IMR-90 (cell line): ENCODE results near the gene LINC00237. TPM values are rescaled to one million over a fixed set of nuclear protein-coding genes. Genes with fewer than 3 reads are reported as not detected.

Experiments used
- ATAC-seq: fragments of 200-7000 bp; cut with Tn5 transposase; 2 replicates; pipeline ENCODE4 v1.9.1; 2020; ENCODE audit warnings: low read depth, mild to moderate bottlenecking, moderate library complexity
- BruUV-seq: library from RNA; stranded (reverse); fragments of 400-500 nt; replicated peaks from 2 replicates; lab custom pipeline; 2021; lab: Mats Ljungman, UMichigan
- CTCF ChIA-PET: fragments of 300-600 bp; formaldehyde crosslinking; extraction: SDS; loops from one replicate; lab custom pipeline; 2021; ENCODE audit warnings: antibody characterized with exemption; lab: Yijun Ruan, JAX
- POLR2A ChIA-PET: fragments of 300-600 bp; sonication (Branson Sonifier 250); formaldehyde crosslinking; loops from one replicate; lab custom pipeline; 2022; ENCODE audit warnings: antibody characterized with exemption; ENCODE audit not compliant: unreplicated experiment; lab: Charles Lee
- DNase-seq: peaks from one replicate; pipeline ENCODE4 v3.0.0; 2013
- H2AFZ ChIP-seq: replicated peaks from 2 replicates; pipeline ENCODE3; 2013; ENCODE audit warnings: low read length, mild to moderate bottlenecking; ENCODE audit not compliant: poor library complexity
- H2AK5ac ChIP-seq: 2 replicates; pipeline ENCODE4 v1.6.1; 2013; ENCODE audit warnings: low read depth, low read length, inconsistent platforms
- H2AK9ac ChIP-seq: replicated peaks from 2 replicates; pipeline ENCODE3; 2013; ENCODE audit warnings: mild to moderate bottlenecking, low read depth, low read length, moderate library complexity; ENCODE audit not compliant: poor library complexity
- H2BK120ac ChIP-seq: 2 replicates; pipeline ENCODE4 v1.6.1; 2013; ENCODE audit warnings: low read depth, low read length, inconsistent platforms
- H2BK15ac ChIP-seq: 3 replicates; pipeline ENCODE4 v1.6.1; 2013; ENCODE audit warnings: low read depth, low read length, inconsistent platforms
- H2BK20ac ChIP-seq: 2 replicates; pipeline ENCODE4 v1.6.1; 2013; ENCODE audit warnings: low read depth, mild to moderate bottlenecking, inconsistent platforms, low read length, moderate library complexity
- H2BK5ac ChIP-seq: 2 replicates; pipeline ENCODE4 v1.6.1; 2013; ENCODE audit warnings: mild to moderate bottlenecking, low read depth, low read length, inconsistent platforms; ENCODE audit not compliant: poor library complexity, severe bottlenecking
- H3K14ac ChIP-seq: replicated peaks from 2 replicates; pipeline ENCODE4 v1.6.1; 2013; ENCODE audit warnings: low read depth, low read length, inconsistent platforms
- H3K18ac ChIP-seq: 2 replicates; pipeline ENCODE4 v1.6.1; 2013; ENCODE audit warnings: low read depth, low read length, control low read depth
- H3K23ac ChIP-seq: 2 replicates; pipeline ENCODE4 v1.6.1; 2013; ENCODE audit warnings: low read depth, low read length, inconsistent platforms
- H3K27ac ChIP-seq: 2 replicates; pipeline ENCODE4 v1.5.1; 2013; ENCODE audit warnings: mild to moderate bottlenecking, control low read depth, low read length; ENCODE audit not compliant: insufficient read depth
- H3K27me3 ChIP-seq: 2 replicates; pipeline ENCODE4 v1.6.1; 2013; ENCODE audit warnings: low read length; ENCODE audit not compliant: control insufficient read depth, insufficient read depth
- H3K36me3 ChIP-seq: 2 replicates; pipeline ENCODE4 v1.6.1; 2013; ENCODE audit warnings: low read length, mixed read lengths; ENCODE audit not compliant: control insufficient read depth, insufficient read depth
- H3K4ac ChIP-seq: 2 replicates; pipeline ENCODE4 v1.6.1; 2013; ENCODE audit warnings: low read depth, low read length, inconsistent platforms
- H3K4me1 ChIP-seq: 2 replicates; pipeline ENCODE4 v1.6.1; 2013; ENCODE audit warnings: low read length, mixed read lengths; ENCODE audit not compliant: control insufficient read depth, insufficient read depth
- H3K4me2 ChIP-seq: 2 replicates; pipeline ENCODE4 v1.6.1; 2013; ENCODE audit warnings: low read depth, mild to moderate bottlenecking, control low read depth, low read length, moderate library complexity
- H3K4me3 ChIP-seq: 2 replicates; pipeline ENCODE4 v1.5.1; 2013; ENCODE audit warnings: low read depth, mild to moderate bottlenecking, control low read depth, low read length, moderate library complexity; ENCODE audit not compliant: insufficient read depth
- H3K56ac ChIP-seq: 2 replicates; pipeline ENCODE4 v1.6.1; 2013; ENCODE audit warnings: low read length, inconsistent platforms; ENCODE audit not compliant: insufficient read depth; ENCODE audit errors: extremely low read depth
- H3K79me1 ChIP-seq, 2 experiments: 2 replicates each; pipeline ENCODE4 v1.6.1; 2013; ENCODE audit warnings: low read length in 2 of 2, inconsistent platforms in 1 of 2, low read depth in 1 of 2
- H3K9ac ChIP-seq: 2 replicates; pipeline ENCODE4 v1.6.1; 2013; ENCODE audit warnings: low read depth, low read length, control low read depth
- H3K9me1 ChIP-seq: 2 replicates; pipeline ENCODE4 v1.6.1; 2013; ENCODE audit warnings: low read length, inconsistent platforms; ENCODE audit not compliant: insufficient read depth
- H3K9me3 ChIP-seq: 2 replicates; pipeline ENCODE4 v1.6.1; 2013; ENCODE audit warnings: low read length; ENCODE audit not compliant: control insufficient read depth, insufficient read depth
- H4K20me1 ChIP-seq: 2 replicates; pipeline ENCODE4 v1.6.1; 2013; ENCODE audit warnings: low read length, inconsistent platforms; ENCODE audit not compliant: insufficient read depth
- H4K5ac ChIP-seq: 2 replicates; pipeline ENCODE4 v1.6.1; 2013; ENCODE audit warnings: mild to moderate bottlenecking, low read depth, low read length, control low read depth
- H4K8ac ChIP-seq, 2 experiments: 2 replicates each; pipeline ENCODE4 v1.6.1; 2013; ENCODE audit warnings: low read depth in 2 of 2, low read length in 2 of 2, control low read depth in 1 of 2, inconsistent platforms in 1 of 2
- H4K91ac ChIP-seq: 2 replicates; pipeline ENCODE4 v1.6.1; 2013; ENCODE audit warnings: low read depth, low read length, inconsistent platforms; ENCODE audit not compliant: insufficient read depth
- BHLHE40 ChIP-seq: fragments of 150-350 bp; IDR thresholded peaks from 2 replicates; pipeline ENCODE4 v1.6.1; 2016; ENCODE audit warnings: mild to moderate bottlenecking, low read depth, low read length
- CEBPB ChIP-seq: IDR thresholded peaks from 2 replicates; pipeline ENCODE4 v1.6.1; 2012; ENCODE audit warnings: low read depth, low read length, improper control_type of control experiment
- CHD1 ChIP-seq: IDR thresholded peaks from 2 replicates; pipeline ENCODE4 v1.6.1; 2012; ENCODE audit warnings: low read depth, low read length, improper control_type of control experiment
- CTCF ChIP-seq: conservative IDR thresholded peaks from 2 replicates; pipeline ENCODE4 v1.5.1; 2012; ENCODE audit warnings: mild to moderate bottlenecking, low read depth, low read length, improper control_type of control experiment
- ELK1 ChIP-seq: fragments of 150-350 bp; IDR thresholded peaks from 2 replicates; pipeline ENCODE4 v1.6.1; 2016; ENCODE audit warnings: low read depth, mild to moderate bottlenecking, low read length, moderate library complexity, borderline replicate concordance
- FOS ChIP-seq: fragments of 150-350 bp; IDR thresholded peaks from 2 replicates; pipeline ENCODE4 v1.6.1; 2016; ENCODE audit warnings: low read depth, low read length
- MAFK ChIP-seq: IDR thresholded peaks from 2 replicates; pipeline ENCODE4 v1.6.1; 2012; ENCODE audit warnings: low read depth, low read length, improper control_type of control experiment
- MAZ ChIP-seq: IDR thresholded peaks from 2 replicates; pipeline ENCODE4 v1.6.1; 2012; ENCODE audit warnings: low read depth, mild to moderate bottlenecking, low read length, improper control_type of control experiment, moderate library complexity, borderline replicate concordance
- MXI1 ChIP-seq: IDR thresholded peaks from 2 replicates; pipeline ENCODE4 v1.6.1; 2012; ENCODE audit warnings: low read depth, mild to moderate bottlenecking, low read length, moderate library complexity, borderline replicate concordance
- NFE2L2 ChIP-seq: fragments of 150-350 bp; IDR thresholded peaks from 2 replicates; pipeline ENCODE4 v1.6.1; 2016; ENCODE audit warnings: low read depth, mild to moderate bottlenecking, low read length
- POLR2A ChIP-seq: IDR thresholded peaks from 2 replicates; pipeline ENCODE4 v1.6.1; 2012; ENCODE audit warnings: mild to moderate bottlenecking, low read depth, low read length
- RAD21 ChIP-seq: IDR thresholded peaks from 2 replicates; pipeline ENCODE4 v1.6.1; 2012; ENCODE audit warnings: low read length, improper control_type of control experiment
- RCOR1 ChIP-seq: IDR thresholded peaks from 2 replicates; pipeline ENCODE4 v1.6.1; 2012; ENCODE audit warnings: mild to moderate bottlenecking, low read length, improper control_type of control experiment; ENCODE audit not compliant: insufficient replicate concordance
- RFX5 ChIP-seq: IDR thresholded peaks from 2 replicates; pipeline ENCODE4 v1.8.0; 2012; ENCODE audit warnings: low read depth, mild to moderate bottlenecking, low read length, moderate library complexity
- SMC3 ChIP-seq: fragments of 150-350 bp; IDR thresholded peaks from 2 replicates; pipeline ENCODE4 v1.6.1; 2016; ENCODE audit warnings: low read depth, mild to moderate bottlenecking, antibody characterized with exemption, low read length, moderate library complexity
- USF2 ChIP-seq: fragments of 150-350 bp; IDR thresholded peaks from 2 replicates; pipeline ENCODE4 v1.6.1; 2017; ENCODE audit warnings: mild to moderate bottlenecking, antibody characterized with exemption, low read length, low read depth
- WGBS, 2 experiments: methylation state at CpG; one replicate each; pipeline versions ENCODE4 v1.1.5 to v1.1.7; 2013; ENCODE audit warnings: missing lambda C conversion rate in 2 of 2; ENCODE audit not compliant: insufficient read length in 1 of 2; ENCODE audit errors: extremely low coverage in 2 of 2; 5-methylcytosine and 5-hydroxymethylcytosine counted together
- dilution Hi-C: fragments of 300-500 bp; cut with HindIII; formaldehyde crosslinking; loops from one replicate; pipeline ENCODE4 v1.14.3; 2018; ENCODE audit warnings: low sequenced_read_pairs; ENCODE audit not compliant: unreplicated experiment
- in situ Hi-C: fragments of 300-500 bp; cut with MboI; formaldehyde crosslinking; loops from 3 replicates; pipeline ENCODE4 v1.14.3; 2019; ENCODE audit warnings: low sequenced_read_pairs, inconsistent platforms, mixed read lengths
- intact Hi-C: fragments of 100-400 bp; cut with micrococcal nuclease; formaldehyde crosslinking; loops from 2 replicates; pipeline ENCODE4 v1.10.0; 2022
- polyA plus RNA-seq, 3 experiments: library from polyadenylated mRNA; depleted of rRNA; stranded (reverse); fragments of >200 nt; gene quantifications; 2 replicates each; pipeline ENCODE4 v1.2.3, GENCODE V29; 2012; ENCODE audit warnings: low replicate concordance in 1 of 3
- total RNA-seq: library from RNA; depleted of rRNA; stranded (reverse); fragments of >200 nt; gene quantifications from 2 replicates; pipeline ENCODE4 v1.2.3, GENCODE V29; 2012

LINC00237 gene
- total and polyA plus RNA-seq, 2 of the 4 experiments (the other 2 are of a cell fraction) = not detected

- ChIA-PET POLR2A (no interaction called here), CTCF (no interaction called here)
- Histone ChIP-seq H2BK5ac (no peak overlapping the region), H3K4me3 (no peak overlapping the region), H3K14ac (no peak overlapping the region), H3K27ac (no peak overlapping the region), H3K4me2 (no peak overlapping the region), H2BK120ac (no peak overlapping the region), H2AK5ac (no peak overlapping the region), H3K4me1 (no peaks in the 10 kb centered on the region), H2BK20ac (no peak overlapping the region), H3K9ac (no peak overlapping the region), H3K79me1 (no peaks in the 10 kb centered on the region), H3K56ac (no peak overlapping the region), H3K36me3 (no peaks in the 10 kb centered on the region), H3K18ac (no peak overlapping the region), H2AFZ (no peak overlapping the region), H3K23ac (no peak overlapping the region), H4K5ac (no peak overlapping the region), H3K27me3 (peaks cover 39% of the 10 kb centered on the region), H2AK9ac (no peak overlapping the region), H4K20me1 (no peaks in the 10 kb centered on the region), H3K4ac (no peak overlapping the region), H4K8ac (no peak overlapping the region), H3K9me1 (no peaks in the 10 kb centered on the region), H4K91ac (no peak overlapping the region), H2BK15ac (no peak overlapping the region), H3K9me3 (no peaks in the 10 kb centered on the region)
- no peak for DNase-seq
- TF ChIP-seq CEBPB (no peak), MXI1 (no peak), MAZ (no peak), FOS (no peak), BHLHE40 (no peak), CTCF (no peak), ELK1 (no peak), RFX5 (no peak), RCOR1 (no peak), RAD21 (no peak), CHD1 (no peak), USF2 (no peak), MAFK (no peak), POLR2A (no peak), SMC3 (no peak), NFE2L2 (no peak)
- no CpG with 5 or more reads among the region's 8 CpGs for WGBS, 2 experiments
- intact Hi-C loops (no loop called here), dilution Hi-C loops (no loop called here), in situ Hi-C loops (no loop called here)
- no TSS peak for BruUV-seq
- ATAC-seq = no peak
Observed at GRCh38 chr20:21089391-21089790, 16.8 kb downstream of the LINC00237 start.
